H1 (cell line): ENCODE results near the gene EXT2. TPM values are rescaled to one million over a fixed set of nuclear protein-coding genes. Genes with fewer than 3 reads are reported as not detected.

ENCODE experiments used
- CTCF ChIA-PET: fragments of 300-600 bp; sonication (Branson Sonifier 250); formaldehyde crosslinking; loops from one replicate; lab custom pipeline; 2021; ENCODE audit not compliant: partially characterized antibody; lab: Charles Lee
- POLR2A ChIA-PET: fragments of 300-600 bp; sonication (Branson Sonifier 250); formaldehyde crosslinking; loops from one replicate; lab custom pipeline; 2021; ENCODE audit warnings: inconsistent platforms; ENCODE audit not compliant: partially characterized antibody; lab: Charles Lee
- DNase-seq, 2 experiments: peaks; one replicate each; pipeline versions ENCODE4 v3.0.0 to v3.0.0-alpha.2; 2010 to 2022; ENCODE audit warnings: low spot score in 2 of 2, low read depth in 1 of 2, mixed read lengths in 1 of 2
- FAIRE-seq: peaks from 2 replicates; lab custom pipeline; 2011; peaks lifted over from hg19 to GRCh38; lab: Jason Lieb, UNC
- H2AFZ ChIP-seq: 2 replicates; pipeline ENCODE4 v1.8.1; 2012; ENCODE audit warnings: low read length, inconsistent platforms
- H2AK5ac ChIP-seq: 2 replicates; pipeline ENCODE4 v1.6.1; 2013; ENCODE audit warnings: low read depth, low read length
- H2BK120ac ChIP-seq: replicated peaks from 2 replicates; pipeline ENCODE3; 2013; ENCODE audit warnings: low read depth, low read length, inconsistent platforms
- H2BK12ac ChIP-seq: 2 replicates; pipeline ENCODE4 v1.6.1; 2013; ENCODE audit warnings: low read depth, low read length
- H2BK15ac ChIP-seq: 2 replicates; pipeline ENCODE4 v1.6.1; 2013; ENCODE audit warnings: low read length
- H2BK20ac ChIP-seq: 2 replicates; pipeline ENCODE4 v1.6.1; 2013; ENCODE audit warnings: low read length
- H2BK5ac ChIP-seq: 2 replicates; pipeline ENCODE4 v1.6.1; 2013; ENCODE audit warnings: low read depth, low read length
- H3K14ac ChIP-seq: 2 replicates; pipeline ENCODE4 v1.6.1; 2013; ENCODE audit warnings: inconsistent platforms; ENCODE audit not compliant: insufficient read length
- H3K18ac ChIP-seq: 2 replicates; pipeline ENCODE4 v1.6.1; 2013; ENCODE audit warnings: low read length; ENCODE audit errors: extremely low read depth
- H3K23ac ChIP-seq: 2 replicates; pipeline ENCODE4 v1.6.1; 2013; ENCODE audit warnings: inconsistent platforms; ENCODE audit not compliant: insufficient read length
- H3K23me2 ChIP-seq: 2 replicates; pipeline ENCODE4 v1.6.1; 2013; ENCODE audit warnings: low read depth, low read length
- H3K27ac ChIP-seq: 2 replicates; pipeline ENCODE4 v1.6.1; 2011; ENCODE audit warnings: low read depth, low read length, inconsistent platforms
- H3K27me3 ChIP-seq, 4 experiments: replicated peaks in 1 of 4; 1 replicate in 1 of 4; 2 replicates in 3 of 4; pipeline versions ENCODE4 v1.6.1 to v1.8.1; 2011 to 2013; ENCODE audit warnings: low read length in 3 of 4, mild to moderate bottlenecking in 3 of 4, inconsistent platforms in 2 of 4, mixed read lengths in 2 of 4, moderate library complexity in 1 of 4; ENCODE audit not compliant: control insufficient read depth in 3 of 4, insufficient read depth in 3 of 4; ENCODE audit errors: extremely low read depth in 1 of 4
- H3K36me3 ChIP-seq, 4 experiments: 2 replicates each; pipeline versions ENCODE4 v1.6.1 to v1.8.1; 2011 to 2013; ENCODE audit warnings: mild to moderate bottlenecking in 4 of 4, low read length in 3 of 4, moderate library complexity in 2 of 4, control low read depth in 1 of 4, inconsistent platforms in 1 of 4; ENCODE audit not compliant: insufficient read depth in 4 of 4, control insufficient read depth in 2 of 4
- H3K4ac ChIP-seq: replicated peaks from 2 replicates; pipeline ENCODE3; 2013; ENCODE audit warnings: low read length, low read depth, mixed read lengths, inconsistent platforms; ENCODE audit not compliant: insufficient read length
- H3K4me1 ChIP-seq, 4 experiments: replicated peaks in 1 of 4; 1 replicate in 1 of 4; 2 replicates in 3 of 4; pipeline versions ENCODE4 v1.6.1 to v1.8.1; 2011 to 2013; ENCODE audit warnings: low read length in 3 of 4, inconsistent platforms in 2 of 4, mixed read lengths in 1 of 4; ENCODE audit not compliant: insufficient read depth in 4 of 4, control insufficient read depth in 3 of 4
- H3K4me2 ChIP-seq, 2 experiments: 2 replicates each; pipeline versions ENCODE4 v1.6.1 to v1.8.1; 2011 to 2013; ENCODE audit warnings: low read depth in 2 of 2, low read length in 2 of 2, control low read depth in 1 of 2, inconsistent platforms in 1 of 2, mild to moderate bottlenecking in 1 of 2; ENCODE audit not compliant: insufficient read depth in 1 of 2
- H3K4me3 ChIP-seq, 4 experiments: fragments of 200-600, 300-600 bp in 1 of 4; sonication (generic), shearing (Covaris generic), sonication (Bioruptor Twin) in 1 of 4; 2 replicates each; pipeline versions ENCODE4 v1.5.1 to v1.8.1; 2011 to 2016; ENCODE audit warnings: low read length in 4 of 4, low read depth in 3 of 4, control low read depth in 2 of 4, inconsistent platforms in 2 of 4, mild to moderate bottlenecking in 2 of 4, mixed read lengths in 1 of 4, moderate library complexity in 1 of 4; ENCODE audit not compliant: insufficient read depth in 2 of 4; ENCODE audit errors: extremely low read depth in 1 of 4
- H3K56ac ChIP-seq: replicated peaks from 2 replicates; pipeline ENCODE3; 2013; ENCODE audit warnings: low read depth, mild to moderate bottlenecking, mixed read lengths, low read length, inconsistent platforms; ENCODE audit not compliant: insufficient read length
- H3K79me1 ChIP-seq: 2 replicates; pipeline ENCODE4 v1.6.1; 2013; ENCODE audit warnings: low read depth, low read length, control low read depth
- H3K79me2 ChIP-seq, 2 experiments: 2 replicates each; pipeline versions ENCODE4 v1.6.1 to v1.8.1; 2012 to 2013; ENCODE audit warnings: low read length in 2 of 2, mild to moderate bottlenecking in 2 of 2, inconsistent platforms in 1 of 2; ENCODE audit not compliant: insufficient read depth in 2 of 2, control insufficient read depth in 1 of 2
- H3K9ac ChIP-seq, 4 experiments: replicated peaks in 1 of 4; 1 replicate in 1 of 4; 2 replicates in 3 of 4; pipeline versions ENCODE4 v1.6.1 to v1.8.1; 2011 to 2013; ENCODE audit warnings: low read depth in 3 of 4, low read length in 3 of 4, control low read depth in 2 of 4, mild to moderate bottlenecking in 2 of 4, moderate library complexity in 2 of 4, inconsistent platforms in 1 of 4; ENCODE audit errors: extremely low read depth in 1 of 4
- H3K9me3 ChIP-seq, 2 experiments: 2 replicates each; pipeline versions ENCODE4 v1.6.1 to v1.8.1; 2012 to 2013; ENCODE audit warnings: mild to moderate bottlenecking in 2 of 2, moderate library complexity in 2 of 2, control low read depth in 1 of 2, inconsistent platforms in 1 of 2, low read depth in 1 of 2, low read length in 1 of 2, mixed read lengths in 1 of 2; ENCODE audit not compliant: insufficient read depth in 2 of 2
- H4K20me1 ChIP-seq, 2 experiments: replicated peaks in 1 of 2; 2 replicates each; pipeline versions ENCODE3 to v1.8.1; 2011 to 2013; ENCODE audit warnings: inconsistent platforms in 2 of 2, low read length in 2 of 2, mild to moderate bottlenecking in 1 of 2; ENCODE audit not compliant: insufficient read depth in 2 of 2, control insufficient read depth in 1 of 2
- H4K5ac ChIP-seq: 2 replicates; pipeline ENCODE4 v1.6.1; 2013; ENCODE audit warnings: low read length, low read depth, mixed read lengths, inconsistent platforms; ENCODE audit not compliant: insufficient read length
- H4K8ac ChIP-seq: 2 replicates; pipeline ENCODE4 v1.8.0; 2013; ENCODE audit warnings: mild to moderate bottlenecking, moderate library complexity, low read length, inconsistent platforms; ENCODE audit not compliant: insufficient read depth; ENCODE audit errors: extremely low read depth
- H4K91ac ChIP-seq: replicated peaks from 2 replicates; pipeline ENCODE3; 2013; ENCODE audit warnings: low read length, mixed read lengths, inconsistent platforms; ENCODE audit not compliant: insufficient read length
- ASH2L ChIP-seq: fragments of 200-600, 300-600 bp; sonication (generic); IDR thresholded peaks from one replicate; pipeline ENCODE4 v1.7.1; 2017; ENCODE audit warnings: low read length
- BACH1 ChIP-seq: IDR thresholded peaks from 2 replicates; pipeline ENCODE4 v1.6.1; 2012; ENCODE audit warnings: low read length, improper control_type of control experiment
- KDM4A ChIP-seq: IDR thresholded peaks from one replicate; pipeline ENCODE4 v1.7.1; 2012; ENCODE audit warnings: low read depth, mild to moderate bottlenecking, moderate library complexity, low read length, inconsistent platforms; ENCODE audit not compliant: severe bottlenecking
- NRF1 ChIP-seq: IDR thresholded peaks from 2 replicates; pipeline ENCODE4 v1.6.1; 2011; ENCODE audit warnings: mild to moderate bottlenecking, low read depth, low read length, improper control_type of control experiment
- PHF8 ChIP-seq: fragments of 200-600 bp; sonication (generic); conservative IDR thresholded peaks from 2 replicates; pipeline ENCODE4 v1.7.1; 2012; ENCODE audit warnings: low read depth, mild to moderate bottlenecking, inconsistent platforms, low read length, moderate library complexity
- POLR2A ChIP-seq, 2 experiments: IDR thresholded peaks; 1 replicate in 1 of 2; 2 replicates in 1 of 2; pipeline ENCODE4 v1.6.1; 2011; ENCODE audit warnings: low read depth in 2 of 2, low read length in 2 of 2, mild to moderate bottlenecking in 2 of 2; ENCODE audit errors: control extremely low read depth in 1 of 2
- TAF1 ChIP-seq: IDR thresholded peaks from 2 replicates; pipeline ENCODE4 v1.6.1; 2011; ENCODE audit warnings: mild to moderate bottlenecking, low read depth, low read length
- WGBS, 2 experiments: shearing (Covaris generic) in 1 of 2; methylation state at CpG; one replicate each; pipeline versions ENCODE4 v1.1.6 to v1.1.7; 2013 to 2015; ENCODE audit warnings: low lambda C conversion rate in 2 of 2, mixed read lengths in 2 of 2, inconsistent platforms in 1 of 2, low coverage in 1 of 2, missing lambda C conversion rate in 1 of 2; ENCODE audit not compliant: insufficient replicate concordance in 2 of 2, insufficient coverage in 1 of 2, insufficient read length in 1 of 2; ENCODE audit errors: extremely low coverage in 1 of 2, missing lambda C conversion rate in 1 of 2; 5-methylcytosine and 5-hydroxymethylcytosine counted together
- long read RNA-seq, 2 experiments: library from RNA in 1 of 2; library from capped mRNA in 1 of 2; stranded (forward); transcript quantifications; one replicate each; pipeline ENCODE4 v2.0.0, GENCODE V29; 2021; ENCODE audit warnings: inconsistent platforms in 1 of 2
- polyA minus RNA-seq, 3 experiments: library from RNA; depleted of rRNA, polyadenylated mRNA; stranded (reverse); fragments of >200 nt; gene quantifications; 1 replicate in 2 of 3; 2 replicates in 1 of 3; pipeline ENCODE4 v1.2.3, GENCODE V29; 2011
- polyA plus RNA-seq, 7 experiments: library from polyadenylated mRNA; depleted of rRNA in 3 of 7; stranded (reverse) in 5 of 7; unstranded in 2 of 7; fragments of >200 nt in 5 of 7; fragments of 200-250 nt in 2 of 7; gene quantifications; 1 replicate in 5 of 7; 2 replicates in 1 of 7; 4 replicates in 1 of 7; pipeline versions ENCODE4 v1.2.1 to v1.2.3, GENCODE V29; 2011 to 2013; ENCODE audit warnings: missing spikeins in 2 of 7, mixed read lengths in 2 of 7
- total RNA-seq: library from RNA; stranded (reverse); fragmentation: NEBNext Ultra II Directional; extraction: Animal tissue kit (Norgen Biotek cat#: 25700); gene quantifications from 2 replicates; pipeline ENCODE4 v1.2.1, GENCODE V29; 2021
- TF ChIP-seq, protein P1 (sequence below): IDR thresholded peaks from 2 replicates; pipeline ENCODE4 v1.6.1; 2011; ENCODE audit warnings: low read depth, mild to moderate bottlenecking, low read length; ENCODE audit not compliant: insufficient read depth

EXT2 gene
- 38.9 and 42.8 TPM in 2 replicates for total RNA-seq
- 28.6 and 29.8 TPM in 2 replicates for polyA plus RNA-seq (2011; rRNA removed)
- 36.9 TPM for polyA plus RNA-seq (2011; cell fraction: cytosol; rRNA removed)
- polyA plus RNA-seq (2011; cell fraction: nucleus; rRNA removed): 44.7 TPM
- polyA plus RNA-seq (2012, experiment 1 of 2): 29.6 to 32.4 TPM (median 30.4 TPM) in 4 replicates
- polyA plus RNA-seq (2012, experiment 2 of 2): 23.8 TPM
- polyA plus RNA-seq (2013, experiment 1 of 2): 45.1 TPM
- 44.1 TPM for polyA plus RNA-seq (2013, experiment 2 of 2)
- 80.5 and 98.2 TPM in 2 replicates for polyA minus RNA-seq (2011; rRNA and poly(A)+ RNA removed)
- 24.1 TPM for polyA minus RNA-seq (2011; cell fraction: cytosol; rRNA and poly(A)+ RNA removed)
- 86.1 TPM for polyA minus RNA-seq (2011; cell fraction: nucleus; rRNA and poly(A)+ RNA removed)
- long read RNA-seq, experiment 1, transcript EXT2-210 (14 exons, 3,136 nt): major isoform, 9 of 32 reads
- long read RNA-seq, experiment 1, partial matches to known transcripts: 15 of 32 reads
- long read RNA-seq, experiment 1, other reads (novel, unspliced or antisense): 7 of 32 reads
- long read RNA-seq, experiment 2, partial matches to known transcripts: 19 of 25 reads
- long read RNA-seq, experiment 2, other reads (novel, unspliced or antisense): 5 of 25 reads

DNA sequence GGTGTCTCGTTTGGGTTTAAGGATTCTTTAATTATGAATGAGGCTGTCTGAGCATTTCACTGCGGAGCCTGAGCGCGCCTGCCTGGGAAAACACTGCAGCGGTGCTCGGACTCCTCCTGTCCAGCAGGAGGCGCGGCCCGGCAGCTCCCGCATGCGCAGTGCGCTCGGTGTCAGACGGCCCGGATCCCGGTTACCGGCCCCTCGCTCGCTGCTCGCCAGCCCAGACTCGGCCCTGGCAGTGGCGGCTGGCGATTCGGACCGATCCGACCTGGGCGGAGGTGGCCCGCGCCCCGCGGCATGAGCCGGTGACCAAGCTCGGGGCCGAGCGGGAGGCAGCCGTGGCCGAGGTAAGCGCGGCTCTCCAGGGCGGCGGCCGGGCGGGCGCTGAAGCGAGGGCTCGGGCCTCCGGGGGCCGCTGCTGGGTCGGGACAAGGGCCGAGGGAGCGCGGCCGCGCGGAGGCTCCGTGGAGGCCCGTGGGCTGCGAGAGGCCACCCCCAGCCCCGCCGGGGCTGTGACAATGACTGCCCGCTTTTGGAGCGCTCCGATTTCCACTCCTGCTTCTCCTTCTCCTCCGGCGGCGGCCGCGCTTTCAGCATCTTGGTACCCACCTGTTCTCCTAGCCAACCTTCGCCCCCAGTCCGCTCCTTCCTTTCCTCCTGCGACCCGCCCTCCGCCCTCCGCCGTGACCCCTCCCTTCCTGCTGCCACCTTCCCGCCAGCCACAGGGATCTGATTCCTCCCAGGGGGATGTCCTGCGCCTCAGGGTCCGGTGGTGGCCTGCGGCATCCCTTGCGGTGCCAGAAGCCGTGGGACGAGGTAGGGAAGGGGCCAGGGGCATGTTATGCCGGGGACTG, at the start of gene EXT2:
Gene EXT2 (plus strand): TSS at position 173 of the 854 bp plus-strand sequence. CDS start 12,035 bp downstream, outside the sequence.
- H3K27me3 ChIP-seq: no peaks in the 10 kb centered on the region
- H2AK5ac ChIP-seq: no peak within 1 kb of the TSS
- H3K4ac ChIP-seq: no peak within 1 kb of the TSS
- no peak within 1 kb of the TSS for H3K27ac ChIP-seq
- peak within 1 kb of the TSS; percentile 60 to 94 for H3K4me2 ChIP-seq
- WGBS, 2 experiments: 3% methylated on average over 58 of the region's 83 CpGs; no CpG with 5 or more reads in 1 of the 2 experiments
- no peak within 1 kb of the TSS for H4K5ac ChIP-seq
- H3K4me3 ChIP-seq: peak within 1 kb of the TSS; percentile 64 to 88 (median 70)
- H2BK15ac ChIP-seq: no peak within 1 kb of the TSS
- FAIRE-seq (no peak), DNase-seq (peak in 1 of 2 experiments; percentile 94)
- H2BK20ac ChIP-seq: no peak within 1 kb of the TSS
- H4K20me1 ChIP-seq: peaks cover 0 to 3% of the 10 kb centered on the region in 2 experiments
- CTCF ChIA-PET: interaction anchor here (0.6 to 5.0 kb wide), 25 partner anchors 9 to 441 kb away, joined by 3 to 49 read pairs (median 4); partner anchors contain the start of gene ACCS
- peaks cover 0 to 6% of the 10 kb centered on the region in 2 experiments; a peak in 2 of 4 replicates for H3K79me2 ChIP-seq
- POLR2A ChIA-PET: interaction anchor here (0.9 to 1.0 kb wide), 2 partner anchors 9 to 24 kb away, joined by 3 to 5 read pairs; no protein-coding TSS in a partner anchor
- H3K9me3 ChIP-seq: no peaks in the 10 kb centered on the region
- no peak within 1 kb of the TSS for H2BK120ac ChIP-seq
- peaks cover 4% of the 10 kb centered on the region; the same call in 1 of the 2 replicates for H3K23me2 ChIP-seq
- H3K23ac ChIP-seq: no peak within 1 kb of the TSS
- no peak within 1 kb of the TSS; the same call in 1 of the 2 replicates for H2AFZ ChIP-seq
- no peak within 1 kb of the TSS for H3K18ac ChIP-seq
- no peak within 1 kb of the TSS for H2BK12ac ChIP-seq
- no peak within 1 kb of the TSS for H2BK5ac ChIP-seq
- peak within 1 kb of the TSS; percentile 82 for H4K8ac ChIP-seq
- H3K9ac ChIP-seq: peak within 1 kb of the TSS in 2 of 4 experiments; percentile 44 to 67; a peak in 3 of 7 replicates
- H3K14ac ChIP-seq: no peak within 1 kb of the TSS
- H3K4me1 ChIP-seq: peaks cover 0 to 1% (median 0%) of the 10 kb centered on the region in 4 experiments; a peak in 1 of 7 replicates
- no peak within 1 kb of the TSS for H3K56ac ChIP-seq
- no peaks in the 10 kb centered on the region for H3K36me3 ChIP-seq
- H3K79me1 ChIP-seq: no peaks in the 10 kb centered on the region
- no peak within 1 kb of the TSS for H4K91ac ChIP-seq
- TF ChIP-seq KDM4A: peak; percentile 95
- no peak for TF ChIP-seq BACH1
- peak; percentile 58 for TF ChIP-seq ASH2L
- TF ChIP-seq NRF1: peak; percentile 85
- TF ChIP-seq, protein P1, sequence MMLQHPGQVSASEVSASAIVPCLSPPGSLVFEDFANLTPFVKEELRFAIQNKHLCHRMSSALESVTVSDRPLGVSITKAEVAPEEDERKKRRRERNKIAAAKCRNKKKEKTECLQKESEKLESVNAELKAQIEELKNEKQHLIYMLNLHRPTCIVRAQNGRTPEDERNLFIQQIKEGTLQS: 0 out of 2 replicates have a peak, but pooled peaks have one; percentile 27
- TF ChIP-seq TAF1: peak; percentile 64
- no peak for TF ChIP-seq POLR2A (IDR thresholded peaks at IDR 0.05; ENCODE audit: control extremely low read depth in 1 of 2, low read depth in 2 of 2, low read length in 2 of 2)
- peak; percentile 37; the same call in 1 of the 2 replicates for TF ChIP-seq PHF8
